AG10803 (cell line): ENCODE measurements around the gene KLHL1.

Experiments used
- DNase-seq: peaks from one replicate; pipeline ENCODE4 v3.0.0; 2010; ENCODE audit warnings: low read depth
- H3K4me3 ChIP-seq: 2 replicates; pipeline ENCODE4 v1.5.1; 2011; ENCODE audit warnings: mild to moderate bottlenecking, low read length, control low read depth
- CTCF ChIP-seq: conservative IDR thresholded peaks from 2 replicates; pipeline ENCODE4 v1.5.1; 2011; ENCODE audit warnings: mild to moderate bottlenecking, low read length, control low read depth, inconsistent platforms

KLHL1 gene

DNA sequence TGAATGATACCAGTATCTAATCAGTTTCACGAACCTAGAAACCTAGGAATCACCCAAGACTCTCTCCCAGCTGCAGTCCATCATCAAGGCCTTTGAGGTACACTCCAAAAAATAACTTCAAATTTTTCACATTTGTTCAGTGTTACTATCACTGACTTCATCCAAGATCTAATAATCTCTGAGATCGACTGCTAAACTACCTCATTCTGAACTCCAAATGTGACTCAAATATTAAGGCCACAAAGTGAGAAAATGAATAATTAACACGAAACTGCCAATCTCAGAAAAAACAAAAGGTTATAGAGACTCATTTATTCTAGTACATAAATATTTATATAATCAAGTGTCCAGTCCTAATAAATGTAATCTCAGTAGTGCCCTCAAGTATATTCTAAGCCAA, 430.9 kb downstream of the KLHL1 start:
- DNase-seq, result no peak
- no peak for TF ChIP-seq CTCF
- H3K4me3 ChIP-seq, result no peak overlapping the region

GRCh38 chr13:69676286-69676685, 432.0 kb downstream of the KLHL1 start:
- no peak for DNase-seq
- no peak for TF ChIP-seq CTCF
- no peak overlapping the region for H3K4me3 ChIP-seq

- no peak overlapping the region for H3K4me3 ChIP-seq
- no peak for DNase-seq
- no peak for TF ChIP-seq CTCF
These were observed 448.1 kb downstream of the KLHL1 start for GRCh38 chr13:69660155-69660554.

- TF ChIP-seq CTCF, result no peak
- H3K4me3 ChIP-seq, result no peak overlapping the region
- no peak for DNase-seq
These were observed 450.6 kb downstream of the KLHL1 start for GRCh38 chr13:69657676-69658075.

- DNase-seq, result no peak
- H3K4me3 ChIP-seq, result no peak overlapping the region
- TF ChIP-seq CTCF, result no peak
These were observed 453.9 kb downstream of the KLHL1 start for GRCh38 chr13:69654392-69654791.
